ENCODE results near the gene STIM2.

DNA sequence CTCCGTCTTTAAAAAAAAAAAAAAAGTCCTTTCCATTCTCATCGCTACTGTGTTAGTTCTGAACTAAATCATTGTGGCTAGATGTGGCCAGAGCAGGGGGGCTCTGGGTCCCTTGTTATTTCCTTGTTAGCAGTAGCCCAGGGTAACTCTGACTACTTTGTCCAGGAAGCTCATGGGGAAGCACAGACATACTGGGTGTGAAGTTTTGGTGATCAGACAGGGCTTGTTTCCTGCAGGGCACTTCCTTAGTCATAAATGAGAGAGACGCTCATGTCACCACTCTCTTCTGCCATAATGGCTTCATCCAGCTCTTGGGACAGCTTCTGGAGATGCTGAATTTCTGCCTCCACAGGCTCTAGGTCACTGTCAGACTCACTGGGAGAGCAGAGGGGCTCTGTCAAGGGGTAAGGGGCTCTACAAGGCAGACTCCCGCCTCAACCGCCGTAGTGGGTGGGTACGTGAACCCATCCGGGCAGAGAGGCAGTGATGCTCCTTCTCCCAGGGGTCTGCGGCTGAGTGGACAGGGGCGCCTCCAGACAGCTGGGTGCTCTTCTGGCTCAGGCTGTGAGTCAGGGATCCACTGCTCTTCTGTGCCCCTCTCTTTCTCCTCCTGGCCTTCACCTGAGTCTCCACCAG lies 12.9 kb downstream of the STIM2 start:
- TF ChIP-seq, protein P1, sequence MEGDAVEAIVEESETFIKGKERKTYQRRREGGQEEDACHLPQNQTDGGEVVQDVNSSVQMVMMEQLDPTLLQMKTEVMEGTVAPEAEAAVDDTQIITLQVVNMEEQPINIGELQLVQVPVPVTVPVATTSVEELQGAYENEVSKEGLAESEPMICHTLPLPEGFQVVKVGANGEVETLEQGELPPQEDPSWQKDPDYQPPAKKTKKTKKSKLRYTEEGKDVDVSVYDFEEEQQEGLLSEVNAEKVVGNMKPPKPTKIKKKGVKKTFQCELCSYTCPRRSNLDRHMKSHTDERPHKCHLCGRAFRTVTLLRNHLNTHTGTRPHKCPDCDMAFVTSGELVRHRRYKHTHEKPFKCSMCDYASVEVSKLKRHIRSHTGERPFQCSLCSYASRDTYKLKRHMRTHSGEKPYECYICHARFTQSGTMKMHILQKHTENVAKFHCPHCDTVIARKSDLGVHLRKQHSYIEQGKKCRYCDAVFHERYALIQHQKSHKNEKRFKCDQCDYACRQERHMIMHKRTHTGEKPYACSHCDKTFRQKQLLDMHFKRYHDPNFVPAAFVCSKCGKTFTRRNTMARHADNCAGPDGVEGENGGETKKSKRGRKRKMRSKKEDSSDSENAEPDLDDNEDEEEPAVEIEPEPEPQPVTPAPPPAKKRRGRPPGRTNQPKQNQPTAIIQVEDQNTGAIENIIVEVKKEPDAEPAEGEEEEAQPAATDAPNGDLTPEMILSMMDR (conservative IDR thresholded peaks at IDR 0.05; ENCODE audit: low read depth, low read length), result no peak
- no peak for TF ChIP-seq CEBPB (IDR thresholded peaks at IDR 0.05; ENCODE audit: low read depth, low read length)
- TF ChIP-seq MXI1 (IDR thresholded peaks at IDR 0.05; ENCODE audit: borderline replicate concordance, low read depth, low read length), result no peak
- TF ChIP-seq RFX5 (IDR thresholded peaks at IDR 0.05; ENCODE audit: low read depth, low read length), result no peak
- TF ChIP-seq RCOR1 (IDR thresholded peaks at IDR 0.05; ENCODE audit: insufficient replicate concordance, low read length), result no peak
- TF ChIP-seq POLR2A (IDR thresholded peaks at IDR 0.05; ENCODE audit: low read depth, low read length), result no peak
- TF ChIP-seq RAD21 (IDR thresholded peaks at IDR 0.05; ENCODE audit: low read length), result no peak
- no peak for TF ChIP-seq MAFK (IDR thresholded peaks at IDR 0.05; ENCODE audit: low read depth, low read length)
- TF ChIP-seq, protein P2, sequence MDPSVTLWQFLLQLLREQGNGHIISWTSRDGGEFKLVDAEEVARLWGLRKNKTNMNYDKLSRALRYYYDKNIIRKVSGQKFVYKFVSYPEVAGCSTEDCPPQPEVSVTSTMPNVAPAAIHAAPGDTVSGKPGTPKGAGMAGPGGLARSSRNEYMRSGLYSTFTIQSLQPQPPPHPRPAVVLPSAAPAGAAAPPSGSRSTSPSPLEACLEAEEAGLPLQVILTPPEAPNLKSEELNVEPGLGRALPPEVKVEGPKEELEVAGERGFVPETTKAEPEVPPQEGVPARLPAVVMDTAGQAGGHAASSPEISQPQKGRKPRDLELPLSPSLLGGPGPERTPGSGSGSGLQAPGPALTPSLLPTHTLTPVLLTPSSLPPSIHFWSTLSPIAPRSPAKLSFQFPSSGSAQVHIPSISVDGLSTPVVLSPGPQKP (IDR thresholded peaks at IDR 0.05; ENCODE audit: borderline replicate concordance, low read depth, low read length), result no peak
- no peak for TF ChIP-seq CHD1 (IDR thresholded peaks at IDR 0.05; ENCODE audit: low read depth, low read length)
